GM12801 (cell line): Measurements from ENCODE around the gene GET3.

Source experiments
- TF ChIP-seq, protein P1 (sequence below): IDR thresholded peaks from one replicate; pipeline ENCODE4 v1.5.1; 2011; ENCODE audit warnings: control low read depth; ENCODE audit not compliant: insufficient read length; ENCODE audit errors: extremely low read depth

The GET3 gene

DNA sequence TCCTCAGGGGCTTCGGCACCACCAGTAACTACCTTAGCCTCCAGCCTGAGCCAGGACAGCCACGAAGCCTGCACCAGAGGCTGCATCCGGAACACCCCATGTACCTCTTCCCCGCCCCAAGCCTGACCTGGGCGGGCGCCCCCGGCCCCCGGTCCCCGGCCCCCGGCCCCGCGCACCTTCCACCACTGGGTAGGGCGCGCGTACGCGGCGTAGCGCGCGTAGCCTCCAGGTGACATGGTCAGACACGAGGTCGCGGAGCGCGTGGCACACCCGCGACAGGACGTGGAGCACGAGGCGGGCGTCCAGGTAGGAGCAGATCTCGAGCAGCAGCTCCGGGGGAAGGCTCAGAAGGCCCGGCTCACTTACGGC lies 41.3 kb upstream of the GET3 start:
- TF ChIP-seq, protein P1, sequence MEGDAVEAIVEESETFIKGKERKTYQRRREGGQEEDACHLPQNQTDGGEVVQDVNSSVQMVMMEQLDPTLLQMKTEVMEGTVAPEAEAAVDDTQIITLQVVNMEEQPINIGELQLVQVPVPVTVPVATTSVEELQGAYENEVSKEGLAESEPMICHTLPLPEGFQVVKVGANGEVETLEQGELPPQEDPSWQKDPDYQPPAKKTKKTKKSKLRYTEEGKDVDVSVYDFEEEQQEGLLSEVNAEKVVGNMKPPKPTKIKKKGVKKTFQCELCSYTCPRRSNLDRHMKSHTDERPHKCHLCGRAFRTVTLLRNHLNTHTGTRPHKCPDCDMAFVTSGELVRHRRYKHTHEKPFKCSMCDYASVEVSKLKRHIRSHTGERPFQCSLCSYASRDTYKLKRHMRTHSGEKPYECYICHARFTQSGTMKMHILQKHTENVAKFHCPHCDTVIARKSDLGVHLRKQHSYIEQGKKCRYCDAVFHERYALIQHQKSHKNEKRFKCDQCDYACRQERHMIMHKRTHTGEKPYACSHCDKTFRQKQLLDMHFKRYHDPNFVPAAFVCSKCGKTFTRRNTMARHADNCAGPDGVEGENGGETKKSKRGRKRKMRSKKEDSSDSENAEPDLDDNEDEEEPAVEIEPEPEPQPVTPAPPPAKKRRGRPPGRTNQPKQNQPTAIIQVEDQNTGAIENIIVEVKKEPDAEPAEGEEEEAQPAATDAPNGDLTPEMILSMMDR = no peak

GRCh38 chr19:12696366-12697335 lies 40.6 kb upstream of the GET3 start, which contains the start of gene FBXW9:
Gene FBXW9 (minus strand): TSS chr19:12696631. CDS start chr19:12696581, 50 bp downstream.
- TF ChIP-seq, protein P1 = no peak

DNA sequence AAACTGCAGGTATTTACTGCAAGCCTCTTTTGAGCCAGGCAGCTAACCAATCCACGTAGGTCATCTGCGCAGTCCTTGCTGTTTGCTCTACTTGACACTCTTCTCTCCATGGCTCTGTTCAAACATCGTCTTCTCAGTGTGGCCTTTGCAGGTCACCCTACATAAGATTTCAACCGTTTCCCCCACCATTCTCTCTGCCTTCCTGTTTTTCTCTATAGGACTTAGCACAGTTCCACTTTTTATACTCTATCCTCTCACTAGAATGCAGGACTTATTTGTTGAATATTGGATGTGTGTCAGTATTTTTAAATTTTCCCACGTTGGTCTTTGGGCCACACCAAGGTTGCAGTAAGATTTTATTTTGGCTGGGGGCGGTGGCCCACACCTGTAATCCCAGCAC lies 39.2 kb upstream of the GET3 start:
- TF ChIP-seq, protein P1 = no peak

GRCh38 chr19:12701596-12702282 lies 35.6 kb upstream of the GET3 start:
- TF ChIP-seq, protein P1 = no peak

DNA sequence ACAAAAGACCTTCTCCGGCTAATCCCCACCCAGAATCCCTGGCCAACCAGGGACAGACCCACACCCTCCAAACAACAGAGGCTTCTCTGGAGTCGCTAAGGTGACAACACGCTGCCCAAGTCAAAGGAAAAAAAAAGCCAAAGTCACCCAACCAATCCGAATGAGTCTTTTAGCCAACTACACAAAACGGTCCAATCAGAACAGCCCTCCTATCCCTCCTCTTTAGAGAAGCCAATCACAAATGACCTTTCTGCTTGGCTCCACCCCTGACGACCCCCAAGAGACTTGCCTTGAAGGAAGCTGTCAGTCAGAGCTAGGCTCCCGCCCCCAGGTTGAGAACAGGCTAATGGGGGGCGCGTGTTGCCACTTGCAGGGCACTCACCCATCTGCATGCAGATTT lies 34.3 kb upstream of the GET3 start:
- TF ChIP-seq, protein P1 = no peak

- TF ChIP-seq, protein P1 = no peak
Observed at GRCh38 chr19:12705169-12705568, 32.1 kb upstream of the GET3 start.

- TF ChIP-seq, protein P1 = no peak
Observed at GRCh38 chr19:12705654-12706331, 31.5 kb upstream of the GET3 start.
